ENCODE results near the gene WNT7B.
A peak's percentile ranks its signal among the peaks of the same experiment; 100 is the strongest.
"Not testable (repeated sequence)": the region's sequence is repeated elsewhere in the genome, so short reads cannot be mapped to it uniquely, and the experiment has no call there.

Gene WNT7B

DNA sequence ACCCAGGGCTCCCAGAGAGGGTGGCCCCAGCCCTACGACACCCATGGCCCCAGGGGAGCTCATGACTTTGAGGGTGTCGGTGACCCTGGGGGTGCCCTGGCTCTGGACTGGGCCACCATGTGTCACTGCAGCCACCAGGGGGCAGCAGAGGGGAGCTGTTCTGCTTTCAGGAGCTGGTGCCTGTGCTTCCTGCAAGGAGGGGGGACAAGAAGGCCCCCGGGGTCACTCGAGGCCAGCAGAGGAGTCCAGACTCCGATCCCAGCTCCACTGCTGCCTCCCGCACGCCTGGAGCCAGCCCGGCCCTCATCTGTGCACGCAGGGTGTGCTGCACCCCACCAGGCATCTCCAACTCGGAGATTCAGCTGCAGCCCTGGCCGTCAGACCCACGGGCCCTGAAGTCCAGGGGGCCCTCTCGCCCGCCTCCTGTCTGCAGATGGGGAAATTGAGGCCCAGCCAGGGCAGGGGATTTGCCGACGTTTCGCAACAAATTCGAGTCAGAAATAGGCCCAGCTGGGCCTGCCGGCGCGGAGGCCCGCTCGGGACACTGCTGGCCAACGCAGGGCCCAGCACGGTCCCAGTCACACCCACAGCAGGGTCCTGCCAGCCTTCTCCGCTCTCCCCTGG is 29.5 kb upstream of the WNT7B start:
- H3K9ac ChIP-seq (ENCODE audit: low read length) = peak overlapping the region; percentile 53
- H3K27me3 ChIP-seq (ENCODE audit: control insufficient read depth, insufficient read depth, low read length) = no peaks in the 10 kb centered on the region
- H3K9me3 ChIP-seq (ENCODE audit: control insufficient read depth, low read length) = peaks cover 5% of the 10 kb centered on the region
- H3K36me3 ChIP-seq (ENCODE audit: control insufficient read depth, insufficient read depth, low read length) = no peaks in the 10 kb centered on the region
- H3K4me3 ChIP-seq (ENCODE audit: low read length) = peak overlapping the region; percentile 19
- peaks cover 24% of the 10 kb centered on the region for H3K4me1 ChIP-seq (ENCODE audit: control insufficient read depth, insufficient read depth, low read length)

DNA sequence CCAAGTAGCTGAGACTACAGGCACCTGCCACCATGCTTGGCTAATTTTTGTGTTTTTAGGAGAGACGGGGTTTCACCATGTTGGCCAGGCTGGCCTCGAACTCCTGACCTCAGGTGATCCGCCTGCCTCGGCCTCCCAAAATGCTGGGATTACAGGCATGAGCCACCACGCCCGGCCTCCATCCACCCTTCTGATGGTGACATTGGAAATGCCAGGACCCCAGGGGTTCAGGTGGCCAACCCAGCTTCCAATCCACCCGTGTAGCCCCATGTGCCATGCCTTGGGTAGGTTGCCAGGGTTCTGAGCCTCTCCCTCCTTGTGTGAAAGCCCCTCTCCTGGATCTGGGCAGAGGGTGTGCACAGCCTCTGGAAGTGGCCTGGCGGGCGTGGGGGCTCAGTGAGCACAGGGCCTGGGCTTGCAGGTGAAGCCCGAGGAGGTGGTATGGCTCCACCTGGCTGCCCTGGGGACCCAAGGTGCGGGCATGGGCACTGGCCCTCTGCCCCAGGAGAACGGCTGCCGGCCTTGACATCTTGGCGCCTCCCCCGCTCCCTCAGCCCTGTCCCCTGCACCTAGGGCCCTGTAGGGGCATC is 28.2 kb upstream of the WNT7B start:
- H3K4me1 ChIP-seq (ENCODE audit: control insufficient read depth, insufficient read depth, low read length) = peaks cover 24% of the 10 kb centered on the region
- not testable (repeated sequence) for H3K27me3 ChIP-seq (ENCODE audit: control insufficient read depth, insufficient read depth, low read length); H3K4me3 ChIP-seq (ENCODE audit: low read length)

DNA sequence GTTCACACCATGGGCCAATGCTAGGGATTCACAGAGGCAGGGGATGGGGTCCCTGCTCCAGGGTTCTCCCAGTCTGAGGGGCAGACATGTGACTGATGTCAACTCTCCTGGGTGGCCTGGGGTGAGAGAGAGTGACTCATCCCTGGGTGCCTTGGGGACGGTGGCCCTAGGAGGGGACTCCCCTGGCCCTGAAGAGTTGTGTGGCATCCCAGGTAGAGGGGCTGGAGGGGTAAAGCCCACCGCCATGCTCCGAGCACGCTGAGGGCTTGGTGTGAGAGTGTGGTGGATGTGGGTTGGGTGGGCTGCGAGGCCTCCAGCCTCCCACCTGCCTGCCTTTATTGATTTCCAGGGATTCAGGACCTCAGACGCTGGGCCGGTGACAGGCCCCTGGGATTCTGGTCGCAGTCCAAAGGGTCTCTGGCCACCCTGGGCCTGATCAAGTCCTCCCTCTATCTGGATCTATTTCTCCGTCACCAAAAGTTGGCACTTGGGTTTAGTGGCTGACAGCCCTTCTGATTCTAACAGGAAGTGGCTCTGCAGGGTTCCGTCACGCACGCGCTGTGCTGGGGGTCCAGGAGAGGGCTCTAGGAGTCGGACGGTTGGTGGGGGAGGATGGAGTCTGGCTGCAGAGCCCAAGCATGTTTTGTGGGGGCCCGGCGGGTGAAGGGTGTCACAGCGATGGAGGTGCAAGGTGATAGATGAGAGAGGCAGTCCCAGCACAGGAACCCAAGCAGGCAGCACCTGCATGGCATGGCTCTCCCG is 27.3 kb upstream of the WNT7B start:
- Histone ChIP-seq H3K4me3 (ENCODE audit: low read length) (no peak overlapping the region), H3K9me3 (ENCODE audit: control insufficient read depth, low read length) (no peaks in the 10 kb centered on the region), H3K9ac (ENCODE audit: low read length) (no peak overlapping the region), H3K36me3 (ENCODE audit: control insufficient read depth, insufficient read depth, low read length) (no peaks in the 10 kb centered on the region), H3K27me3 (ENCODE audit: control insufficient read depth, insufficient read depth, low read length) (no peaks in the 10 kb centered on the region), H3K4me1 (ENCODE audit: control insufficient read depth, insufficient read depth, low read length) (peaks cover 24% of the 10 kb centered on the region)

More for the DNA sequence above, 28.2 kb upstream of the WNT7B start:
- H3K9me3 ChIP-seq (ENCODE audit: control insufficient read depth, low read length); H3K36me3 ChIP-seq (ENCODE audit: control insufficient read depth, insufficient read depth, low read length); H3K9ac ChIP-seq (ENCODE audit: low read length): not testable (repeated sequence)

DNA sequence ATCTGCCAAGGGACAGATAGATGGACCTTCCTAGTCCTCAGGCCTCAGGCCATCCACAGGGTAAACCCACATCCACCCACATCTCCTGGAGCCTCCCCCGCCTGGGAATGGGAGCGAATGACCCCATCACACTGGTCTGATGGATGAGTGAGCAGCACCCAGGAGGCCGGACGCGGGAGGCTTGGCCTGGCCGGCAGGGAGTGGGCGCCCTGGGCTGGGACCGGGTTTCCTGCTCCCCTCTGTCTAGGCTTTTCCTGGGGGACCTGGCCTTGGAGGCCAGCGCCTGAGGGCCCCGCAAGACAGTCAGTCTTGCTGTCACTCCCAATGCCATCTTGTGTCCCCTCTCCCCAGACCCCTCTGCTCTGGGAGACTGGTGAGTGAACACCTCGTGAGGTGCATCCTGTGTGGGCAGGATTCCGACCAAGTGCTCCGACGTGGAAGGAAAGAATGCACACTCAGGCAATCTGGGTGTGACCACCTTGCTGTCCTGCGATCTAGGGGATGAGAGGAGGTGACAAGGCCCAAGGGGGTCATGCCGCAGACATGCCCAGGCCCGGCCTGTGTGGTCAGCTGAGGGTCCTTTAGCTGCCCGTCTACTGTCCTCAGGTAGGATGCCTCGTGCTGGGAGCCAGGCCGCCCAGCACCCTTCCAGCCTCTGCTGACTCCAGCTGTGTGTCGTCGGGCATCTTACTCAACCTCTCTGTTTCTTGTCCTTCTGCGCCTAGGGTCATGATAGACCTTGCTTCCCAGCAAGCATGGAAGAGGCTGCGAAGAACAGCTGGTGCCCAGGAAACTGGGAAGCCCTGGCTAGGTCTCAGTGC is 26.5 kb upstream of the WNT7B start:
- no peaks in the 10 kb centered on the region for H3K27me3 ChIP-seq (ENCODE audit: control insufficient read depth, insufficient read depth, low read length)
- no peak overlapping the region for H3K4me3 ChIP-seq (ENCODE audit: low read length)
- H3K4me1 ChIP-seq (ENCODE audit: control insufficient read depth, insufficient read depth, low read length) = peaks cover 26% of the 10 kb centered on the region
- no peak overlapping the region for H3K9ac ChIP-seq (ENCODE audit: low read length)
- H3K36me3 ChIP-seq (ENCODE audit: control insufficient read depth, insufficient read depth, low read length) = no peaks in the 10 kb centered on the region
- H3K9me3 ChIP-seq (ENCODE audit: control insufficient read depth, low read length) = no peaks in the 10 kb centered on the region

DNA sequence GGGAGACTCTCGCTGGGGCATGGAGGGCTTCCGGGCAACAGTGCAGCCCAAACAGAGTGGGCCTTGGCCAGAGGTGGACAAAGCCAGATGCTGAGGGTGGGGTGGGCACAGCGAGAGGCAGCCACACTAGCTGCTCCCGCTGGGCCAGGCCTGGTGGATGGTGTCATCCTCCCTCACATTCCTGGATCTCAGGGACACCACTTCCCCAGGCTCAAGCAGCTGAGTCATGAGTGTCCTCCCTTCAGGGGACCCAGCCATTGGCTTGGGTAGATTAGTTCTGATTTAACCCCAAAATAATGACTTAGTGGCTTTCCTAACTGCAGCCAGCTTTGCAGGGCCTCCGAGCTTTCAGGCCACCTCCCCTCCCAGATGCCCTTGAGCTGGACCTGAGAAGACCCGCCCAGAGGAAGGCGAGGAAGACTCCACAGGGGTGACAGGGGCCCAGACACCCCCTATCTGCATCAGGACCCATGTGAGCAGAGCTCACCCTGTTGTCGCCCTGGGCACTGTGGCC is 25.9 kb upstream of the WNT7B start:
- Histone ChIP-seq H3K27me3 (ENCODE audit: control insufficient read depth, insufficient read depth, low read length) (no peaks in the 10 kb centered on the region), H3K4me3 (ENCODE audit: low read length) (no peak overlapping the region), H3K4me1 (ENCODE audit: control insufficient read depth, insufficient read depth, low read length) (peaks cover 26% of the 10 kb centered on the region), H3K9me3 (ENCODE audit: control insufficient read depth, low read length) (no peaks in the 10 kb centered on the region), H3K9ac (ENCODE audit: low read length) (no peak overlapping the region), H3K36me3 (ENCODE audit: control insufficient read depth, insufficient read depth, low read length) (no peaks in the 10 kb centered on the region)

DNA sequence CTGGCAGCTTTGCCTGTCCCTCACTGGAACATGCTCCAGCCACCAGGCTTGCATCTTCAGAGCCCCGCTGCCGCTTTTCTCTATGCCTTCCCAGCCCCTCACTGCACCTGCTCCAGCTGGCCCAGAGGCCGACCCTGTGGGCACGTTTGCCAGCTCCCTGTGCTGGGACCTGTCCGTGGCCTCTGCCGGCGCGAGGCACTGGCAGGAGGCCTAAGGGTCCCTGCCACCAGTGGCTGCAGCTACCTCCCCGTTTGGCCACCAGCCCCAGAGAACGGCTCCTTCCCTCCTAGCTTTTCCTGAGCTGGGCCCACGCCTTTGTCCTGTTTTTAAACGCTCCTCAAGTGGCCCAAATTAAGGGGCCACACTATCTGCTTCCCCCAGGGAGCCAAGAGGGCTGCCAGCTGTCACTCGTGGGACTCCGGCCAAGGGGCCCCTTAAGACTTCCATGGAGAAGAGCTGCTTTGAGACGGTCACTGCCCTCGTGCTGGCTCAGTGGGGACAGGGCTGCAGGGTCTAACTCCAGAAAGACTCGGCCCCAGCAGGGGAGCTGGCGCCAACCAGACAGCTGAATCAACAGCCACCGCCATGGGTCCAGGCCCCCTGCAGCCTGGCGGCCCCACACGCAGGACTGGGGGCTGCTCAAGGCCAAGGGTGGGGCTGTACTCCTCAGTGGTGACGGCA is 24.6 kb upstream of the WNT7B start:
- no peaks in the 10 kb centered on the region for H3K27me3 ChIP-seq (ENCODE audit: control insufficient read depth, insufficient read depth, low read length)
- H3K36me3 ChIP-seq (ENCODE audit: control insufficient read depth, insufficient read depth, low read length) = no peaks in the 10 kb centered on the region
- no peak overlapping the region for H3K4me3 ChIP-seq (ENCODE audit: low read length)
- H3K4me1 ChIP-seq (ENCODE audit: control insufficient read depth, insufficient read depth, low read length) = peaks cover 26% of the 10 kb centered on the region
- H3K9ac ChIP-seq (ENCODE audit: low read length) = no peak overlapping the region
- H3K9me3 ChIP-seq (ENCODE audit: control insufficient read depth, low read length) = no peaks in the 10 kb centered on the region

DNA sequence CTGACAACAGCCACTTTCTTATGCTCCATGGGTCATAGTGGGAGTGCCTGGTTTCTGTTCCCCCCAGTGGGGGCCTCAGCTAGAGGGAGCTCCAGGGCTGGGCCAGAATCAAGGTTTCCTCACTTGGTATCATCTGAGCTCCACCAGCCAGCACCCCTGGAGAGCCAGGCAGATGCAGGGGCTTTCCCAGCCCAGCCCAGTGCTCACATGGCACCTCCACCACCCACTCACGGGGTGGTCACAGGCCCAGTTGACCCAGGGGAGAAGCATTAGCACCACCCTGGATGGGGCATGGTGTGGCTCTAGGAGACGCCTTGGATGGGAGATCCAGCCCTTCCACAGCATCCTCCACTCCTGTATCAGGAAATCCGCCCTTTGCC is 24.1 kb upstream of the WNT7B start:
- Histone ChIP-seq H3K4me3 (ENCODE audit: low read length) (no peak overlapping the region), H3K9ac (ENCODE audit: low read length) (no peak overlapping the region)

DNA sequence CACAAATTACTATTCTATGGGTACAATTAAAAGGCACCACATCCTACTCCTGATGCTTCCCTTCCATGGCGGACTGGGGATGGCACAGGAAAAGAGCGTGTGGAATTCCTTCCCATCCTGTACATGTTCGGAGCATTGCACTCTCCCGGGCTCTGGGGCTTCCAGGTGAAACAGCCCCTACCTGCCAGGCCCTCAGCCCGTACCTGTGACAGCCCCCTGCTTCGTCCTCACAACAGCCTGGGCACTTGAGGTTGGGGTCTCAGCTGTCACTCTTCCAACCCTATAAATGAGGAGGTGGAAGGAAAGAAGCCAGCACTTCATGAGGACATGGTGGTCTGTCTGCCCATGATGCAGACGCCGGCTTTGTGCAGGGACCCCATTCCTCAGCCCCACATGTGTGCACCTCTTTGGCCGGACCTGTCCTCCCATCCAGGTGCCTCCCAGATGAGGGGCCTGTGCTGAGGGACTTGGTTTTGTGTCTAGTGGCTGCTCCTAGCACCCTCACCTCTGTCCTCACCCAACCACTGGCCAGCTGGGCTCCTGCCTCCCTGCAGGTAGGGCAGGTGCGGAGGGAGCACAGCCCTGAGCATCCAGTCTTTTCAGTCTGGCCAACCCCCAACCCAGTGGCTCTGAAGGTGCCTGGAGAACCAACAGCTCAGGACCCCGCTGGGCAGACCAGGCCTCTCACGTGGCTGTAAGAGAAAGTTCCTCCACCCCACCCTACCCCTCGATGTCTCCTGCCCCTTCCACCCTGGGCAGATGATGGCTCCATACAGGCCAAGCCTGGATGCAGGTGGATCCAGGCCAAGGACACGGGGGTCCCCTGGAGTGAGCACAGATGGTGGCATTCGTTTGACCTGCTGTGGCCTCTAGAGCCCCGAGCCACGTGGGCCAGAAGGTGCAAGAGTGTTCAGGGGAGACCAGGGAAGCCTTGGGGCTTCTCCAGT is 23.4 kb upstream of the WNT7B start:
- H3K9ac ChIP-seq (ENCODE audit: low read length) = no peak overlapping the region
- H3K9me3 ChIP-seq (ENCODE audit: control insufficient read depth, low read length) = no peaks in the 10 kb centered on the region
- H3K4me1 ChIP-seq (ENCODE audit: control insufficient read depth, insufficient read depth, low read length) = peaks cover 31% of the 10 kb centered on the region
- no peaks in the 10 kb centered on the region for H3K27me3 ChIP-seq (ENCODE audit: control insufficient read depth, insufficient read depth, low read length)
- no peaks in the 10 kb centered on the region for H3K36me3 ChIP-seq (ENCODE audit: control insufficient read depth, insufficient read depth, low read length)
- no peak overlapping the region for H3K4me3 ChIP-seq (ENCODE audit: low read length)

More for the DNA sequence above, 24.1 kb upstream of the WNT7B start:
- Histone ChIP-seq H3K9me3 (ENCODE audit: control insufficient read depth, low read length) (no peaks in the 10 kb centered on the region), H3K36me3 (ENCODE audit: control insufficient read depth, insufficient read depth, low read length) (no peaks in the 10 kb centered on the region), H3K4me1 (ENCODE audit: control insufficient read depth, insufficient read depth, low read length) (peaks cover 26% of the 10 kb centered on the region), H3K27me3 (ENCODE audit: control insufficient read depth, insufficient read depth, low read length) (no peaks in the 10 kb centered on the region)

DNA sequence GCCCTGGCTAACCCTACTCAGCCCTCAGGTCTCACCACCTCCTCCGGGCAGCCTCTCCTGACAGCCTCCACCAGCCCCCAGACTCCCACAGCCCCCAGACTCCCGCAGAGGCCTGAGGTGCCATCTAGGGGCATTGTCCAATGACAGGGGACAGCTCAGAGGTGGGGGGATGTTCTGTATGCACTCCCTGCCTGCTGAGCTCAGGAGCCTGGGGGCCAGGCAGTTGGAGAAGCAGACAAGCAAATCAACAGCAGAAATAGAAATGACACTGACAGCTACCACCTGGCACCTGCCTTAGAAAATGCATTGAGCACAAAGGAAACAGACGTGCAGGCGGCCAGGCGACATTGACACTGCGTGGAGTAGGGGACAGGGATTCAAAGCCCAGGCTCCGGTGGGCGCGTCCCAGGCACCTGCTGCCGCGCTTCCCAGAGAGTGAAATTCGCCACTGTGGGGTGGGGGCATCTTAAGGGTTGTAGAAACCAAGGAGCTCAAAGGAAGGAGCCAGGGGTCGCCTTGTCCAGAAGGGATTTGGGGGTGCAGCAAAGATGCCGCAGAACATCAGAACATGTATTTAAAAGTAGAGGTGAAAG is 22.5 kb upstream of the WNT7B start:
- H3K27me3 ChIP-seq (ENCODE audit: control insufficient read depth, insufficient read depth, low read length) = no peaks in the 10 kb centered on the region
- no peak overlapping the region for H3K9ac ChIP-seq (ENCODE audit: low read length)
- no peaks in the 10 kb centered on the region for H3K36me3 ChIP-seq (ENCODE audit: control insufficient read depth, insufficient read depth, low read length)
- peaks cover 38% of the 10 kb centered on the region for H3K4me1 ChIP-seq (ENCODE audit: control insufficient read depth, insufficient read depth, low read length)
- no peak overlapping the region for H3K4me3 ChIP-seq (ENCODE audit: low read length)
- H3K9me3 ChIP-seq (ENCODE audit: control insufficient read depth, low read length) = no peaks in the 10 kb centered on the region

DNA sequence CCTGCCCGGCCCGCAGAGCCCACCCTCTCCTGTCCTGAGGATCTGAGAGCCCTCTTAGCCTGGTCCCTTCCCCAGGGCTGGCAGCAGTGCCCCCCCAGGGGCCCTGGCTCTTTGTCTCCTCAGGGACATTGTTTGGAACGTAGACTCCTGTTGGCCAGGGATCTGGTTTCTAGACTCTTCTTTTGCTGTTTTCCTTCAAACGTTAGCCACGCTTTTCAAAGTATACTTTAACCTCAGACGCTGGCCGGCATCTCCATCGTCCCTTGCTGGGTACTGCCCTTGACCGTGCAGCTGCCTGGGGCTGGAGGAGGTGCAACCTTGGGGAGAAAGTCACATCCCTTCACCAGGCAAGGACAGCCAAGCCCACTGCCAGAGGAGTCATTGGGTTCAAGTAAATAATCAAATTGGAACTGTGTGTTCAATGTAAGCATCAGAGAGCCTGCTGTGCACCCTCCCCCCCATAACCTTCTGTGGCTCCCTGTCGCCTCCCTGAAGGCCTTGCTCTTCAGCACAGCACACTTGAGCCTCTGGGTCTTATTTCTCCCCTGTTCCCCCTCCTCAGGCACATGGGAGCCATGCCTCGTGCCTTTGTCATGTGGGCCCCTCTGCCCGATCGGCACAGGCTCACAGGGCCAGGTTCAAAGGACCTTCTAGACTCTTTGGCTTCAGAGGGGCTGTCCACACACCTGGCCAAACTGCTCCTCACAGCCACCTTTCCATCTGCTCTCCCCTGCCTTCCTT is 21.8 kb upstream of the WNT7B start:
- Histone ChIP-seq H3K9me3 (ENCODE audit: control insufficient read depth, low read length) (no peaks in the 10 kb centered on the region), H3K9ac (ENCODE audit: low read length) (no peak overlapping the region), H3K4me1 (ENCODE audit: control insufficient read depth, insufficient read depth, low read length) (peaks cover 39% of the 10 kb centered on the region), H3K36me3 (ENCODE audit: control insufficient read depth, insufficient read depth, low read length) (no peaks in the 10 kb centered on the region), H3K4me3 (ENCODE audit: low read length) (no peak overlapping the region), H3K27me3 (ENCODE audit: control insufficient read depth, insufficient read depth, low read length) (no peaks in the 10 kb centered on the region)
